ENCODE data around the gene DRP2. TPM values are rescaled to one million over a fixed set of nuclear protein-coding genes. Genes with fewer than 3 reads are reported as not detected.

Gene DRP2
- total RNA-seq, 1 donor from 2014 or later = 1.6 TPM

DNA sequence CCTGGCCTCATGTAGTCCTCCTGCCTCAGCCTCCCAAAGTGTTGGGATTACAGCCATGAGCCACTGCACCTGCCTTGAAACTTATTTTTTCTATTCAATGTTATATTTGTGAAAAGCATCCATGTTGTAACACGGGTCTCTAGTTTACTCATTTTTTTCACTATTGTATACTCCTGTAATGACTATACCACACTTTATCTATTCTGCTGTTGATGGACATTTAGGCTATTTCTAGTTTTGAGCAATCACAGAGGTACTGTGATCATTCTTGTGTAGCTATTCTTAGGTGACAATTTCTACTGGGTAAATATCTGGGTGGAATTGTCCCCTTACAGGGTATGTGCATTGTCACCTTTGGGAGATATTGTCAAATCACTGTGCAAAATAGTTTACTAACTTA lies 3.6 kb downstream of the DRP2 start:
- H3K27ac Mint-ChIP-seq (ENCODE audit: unreplicated experiment) = no peak overlapping the region
- no peak for DNase-seq (ENCODE audit: low spot score)
- H3K4me1 Mint-ChIP-seq (ENCODE audit: unreplicated experiment) = peaks cover 17% of the 10 kb centered on the region
- no peaks in the 10 kb centered on the region for H3K9me3 Mint-ChIP-seq (ENCODE audit: unreplicated experiment)
- H3K27me3 Mint-ChIP-seq (ENCODE audit: unreplicated experiment) = peaks cover 1% of the 10 kb centered on the region
- no peaks in the 10 kb centered on the region for H3K36me3 Mint-ChIP-seq (ENCODE audit: low read depth, unreplicated experiment)
- TF ChIP-seq, protein P1, sequence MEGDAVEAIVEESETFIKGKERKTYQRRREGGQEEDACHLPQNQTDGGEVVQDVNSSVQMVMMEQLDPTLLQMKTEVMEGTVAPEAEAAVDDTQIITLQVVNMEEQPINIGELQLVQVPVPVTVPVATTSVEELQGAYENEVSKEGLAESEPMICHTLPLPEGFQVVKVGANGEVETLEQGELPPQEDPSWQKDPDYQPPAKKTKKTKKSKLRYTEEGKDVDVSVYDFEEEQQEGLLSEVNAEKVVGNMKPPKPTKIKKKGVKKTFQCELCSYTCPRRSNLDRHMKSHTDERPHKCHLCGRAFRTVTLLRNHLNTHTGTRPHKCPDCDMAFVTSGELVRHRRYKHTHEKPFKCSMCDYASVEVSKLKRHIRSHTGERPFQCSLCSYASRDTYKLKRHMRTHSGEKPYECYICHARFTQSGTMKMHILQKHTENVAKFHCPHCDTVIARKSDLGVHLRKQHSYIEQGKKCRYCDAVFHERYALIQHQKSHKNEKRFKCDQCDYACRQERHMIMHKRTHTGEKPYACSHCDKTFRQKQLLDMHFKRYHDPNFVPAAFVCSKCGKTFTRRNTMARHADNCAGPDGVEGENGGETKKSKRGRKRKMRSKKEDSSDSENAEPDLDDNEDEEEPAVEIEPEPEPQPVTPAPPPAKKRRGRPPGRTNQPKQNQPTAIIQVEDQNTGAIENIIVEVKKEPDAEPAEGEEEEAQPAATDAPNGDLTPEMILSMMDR (IDR thresholded peaks at IDR 0.05; ENCODE audit: unreplicated experiment) = no peak
- no peak overlapping the region for H3K4me3 Mint-ChIP-seq (ENCODE audit: unreplicated experiment)

DNA sequence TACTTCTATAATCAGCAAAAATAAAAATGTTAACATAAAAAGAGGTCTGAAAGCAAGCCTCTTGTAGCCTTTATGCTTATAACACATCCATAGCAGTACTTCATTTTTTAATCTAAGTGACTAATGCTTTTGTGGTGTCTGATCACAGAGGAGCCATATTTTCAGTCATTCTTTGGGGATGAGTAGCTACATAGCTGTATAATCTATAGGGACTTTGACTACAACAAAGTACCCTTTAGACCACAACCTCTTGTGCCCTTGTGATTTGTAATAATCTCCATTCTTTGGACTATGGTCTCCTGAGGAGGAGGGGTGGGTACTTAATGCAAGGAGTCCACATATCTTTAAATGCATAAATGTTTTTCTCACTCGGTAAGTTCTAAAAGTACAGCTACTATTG lies 9.6 kb downstream of the DRP2 start:
- H3K27ac Mint-ChIP-seq (ENCODE audit: unreplicated experiment) = no peak overlapping the region
- H3K9me3 Mint-ChIP-seq (ENCODE audit: unreplicated experiment) = no peaks in the 10 kb centered on the region
- TF ChIP-seq, protein P1 (IDR thresholded peaks at IDR 0.05; ENCODE audit: unreplicated experiment) = no peak
- no peak overlapping the region for H3K4me3 Mint-ChIP-seq (ENCODE audit: unreplicated experiment)
- DNase-seq (ENCODE audit: low spot score) = no peak
- peaks cover 7% of the 10 kb centered on the region for H3K4me1 Mint-ChIP-seq (ENCODE audit: unreplicated experiment)
- no peaks in the 10 kb centered on the region for H3K27me3 Mint-ChIP-seq (ENCODE audit: unreplicated experiment)
- no peaks in the 10 kb centered on the region for H3K36me3 Mint-ChIP-seq (ENCODE audit: low read depth, unreplicated experiment)

DNA sequence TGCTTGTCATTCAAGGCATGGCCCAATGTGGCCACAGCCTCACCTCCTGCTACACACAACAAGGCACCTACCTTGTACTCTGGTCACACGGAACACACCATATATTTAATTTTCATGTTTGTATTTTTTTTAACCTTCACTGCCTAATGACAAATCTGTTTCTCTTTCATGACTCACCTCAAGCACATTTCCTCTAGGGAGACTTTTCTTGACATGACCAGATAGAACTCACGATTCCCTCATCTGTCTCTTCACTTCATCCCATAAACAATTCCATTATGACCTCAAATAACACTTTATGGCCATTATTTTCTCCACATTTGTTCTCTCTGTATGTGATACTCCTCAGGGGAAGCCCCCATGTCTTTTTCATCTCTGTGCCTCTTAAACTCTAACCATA lies 11.1 kb downstream of the DRP2 start:
- H3K4me1 Mint-ChIP-seq (ENCODE audit: unreplicated experiment) = peaks cover 7% of the 10 kb centered on the region
- H3K4me3 Mint-ChIP-seq (ENCODE audit: unreplicated experiment) = no peak overlapping the region
- no peaks in the 10 kb centered on the region for H3K9me3 Mint-ChIP-seq (ENCODE audit: unreplicated experiment)
- H3K36me3 Mint-ChIP-seq (ENCODE audit: low read depth, unreplicated experiment) = no peaks in the 10 kb centered on the region
- no peaks in the 10 kb centered on the region for H3K27me3 Mint-ChIP-seq (ENCODE audit: unreplicated experiment)
- DNase-seq (ENCODE audit: low spot score) = no peak
- TF ChIP-seq, protein P1 (IDR thresholded peaks at IDR 0.05; ENCODE audit: unreplicated experiment) = no peak
- no peak overlapping the region for H3K27ac Mint-ChIP-seq (ENCODE audit: unreplicated experiment)

DNA sequence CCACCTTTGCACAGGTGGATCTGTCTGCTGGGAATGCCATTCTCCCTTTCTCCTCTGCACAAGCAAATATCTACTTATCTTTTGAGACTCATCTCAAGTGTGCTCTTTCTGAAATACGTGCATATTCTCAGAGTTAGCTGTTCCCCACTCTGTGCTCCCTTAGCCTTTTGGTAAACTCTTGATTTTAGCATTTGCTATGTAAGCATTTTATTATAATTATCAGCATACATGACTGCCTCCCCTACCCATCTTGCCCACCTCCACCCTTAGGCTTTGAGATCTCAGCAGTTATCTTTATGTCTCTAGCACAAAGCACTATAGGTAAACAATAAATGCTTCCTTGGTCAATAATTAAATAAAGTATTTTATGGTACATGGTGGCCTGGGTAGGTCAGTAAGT lies 11.5 kb downstream of the DRP2 start:
- Mint-ChIP-seq H3K4me1 (ENCODE audit: unreplicated experiment) (peaks cover 7% of the 10 kb centered on the region), H3K27me3 (ENCODE audit: unreplicated experiment) (no peaks in the 10 kb centered on the region), H3K4me3 (ENCODE audit: unreplicated experiment) (no peak overlapping the region), H3K36me3 (ENCODE audit: low read depth, unreplicated experiment) (no peaks in the 10 kb centered on the region), H3K9me3 (ENCODE audit: unreplicated experiment) (no peaks in the 10 kb centered on the region), H3K27ac (ENCODE audit: unreplicated experiment) (no peak overlapping the region)
- no peak for DNase-seq (ENCODE audit: low spot score)
- TF ChIP-seq, protein P1 (IDR thresholded peaks at IDR 0.05; ENCODE audit: unreplicated experiment) = no peak

DNA sequence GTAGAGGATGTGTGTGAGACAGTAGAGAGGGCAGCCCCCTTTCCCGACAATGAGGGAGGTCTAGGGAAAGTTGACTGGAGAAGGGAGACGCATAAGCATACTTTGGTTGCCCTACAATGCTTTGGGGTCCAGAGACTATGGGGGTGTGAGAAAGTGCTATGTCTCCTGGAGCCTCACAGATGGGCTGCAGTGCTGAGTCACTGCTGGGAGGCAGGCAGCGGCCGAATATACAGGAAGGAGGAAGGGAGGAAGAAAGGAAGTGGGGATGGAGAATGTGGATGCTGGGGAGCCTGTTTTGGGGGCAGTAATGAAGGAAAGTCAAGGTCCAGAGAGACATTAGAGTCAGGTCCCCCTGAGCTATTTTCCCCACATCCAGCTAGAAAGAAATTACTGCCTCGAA lies 12.7 kb downstream of the DRP2 start:
- H3K4me1 Mint-ChIP-seq (ENCODE audit: unreplicated experiment) = peaks cover 7% of the 10 kb centered on the region
- H3K4me3 Mint-ChIP-seq (ENCODE audit: unreplicated experiment) = no peak overlapping the region
- TF ChIP-seq, protein P1 (IDR thresholded peaks at IDR 0.05; ENCODE audit: unreplicated experiment) = no peak
- H3K27me3 Mint-ChIP-seq (ENCODE audit: unreplicated experiment) = no peaks in the 10 kb centered on the region
- no peak for DNase-seq (ENCODE audit: low spot score)
- H3K9me3 Mint-ChIP-seq (ENCODE audit: unreplicated experiment) = no peaks in the 10 kb centered on the region
- H3K36me3 Mint-ChIP-seq (ENCODE audit: low read depth, unreplicated experiment) = no peaks in the 10 kb centered on the region
- no peak overlapping the region for H3K27ac Mint-ChIP-seq (ENCODE audit: unreplicated experiment)

Data from endothelial cell (in vitro differentiated cells).